GM13977 (cell line): ENCODE results near the gene BLM.
A peak's percentile ranks its signal among the peaks of the same experiment; 100 is the strongest.
"Not testable (repeated sequence)": the region's sequence is repeated elsewhere in the genome, so short reads cannot be mapped to it uniquely, and the experiment has no call there.

Experiments
- DNase-seq: peaks from one replicate; pipeline ENCODE4 v3.0.0; 2012; ENCODE audit warnings: low spot score
- CTCF ChIP-seq: IDR thresholded peaks from 2 replicates; pipeline ENCODE4 v1.5.1; 2012; ENCODE audit warnings: mild to moderate bottlenecking, control low read depth; ENCODE audit not compliant: insufficient read depth; ENCODE audit errors: extremely low read depth, missing control alignments
- in situ Hi-C: fragments of 300-500 bp; cut with MboI; formaldehyde crosslinking; loops from one replicate; pipeline ENCODE4 v1.12.0; 2022; ENCODE audit warnings: low sequenced_read_pairs, low pct_unique_long_range_greater_than_20kb, mixed read lengths, inconsistent platforms; ENCODE audit not compliant: unreplicated experiment

Gene BLM

DNA sequence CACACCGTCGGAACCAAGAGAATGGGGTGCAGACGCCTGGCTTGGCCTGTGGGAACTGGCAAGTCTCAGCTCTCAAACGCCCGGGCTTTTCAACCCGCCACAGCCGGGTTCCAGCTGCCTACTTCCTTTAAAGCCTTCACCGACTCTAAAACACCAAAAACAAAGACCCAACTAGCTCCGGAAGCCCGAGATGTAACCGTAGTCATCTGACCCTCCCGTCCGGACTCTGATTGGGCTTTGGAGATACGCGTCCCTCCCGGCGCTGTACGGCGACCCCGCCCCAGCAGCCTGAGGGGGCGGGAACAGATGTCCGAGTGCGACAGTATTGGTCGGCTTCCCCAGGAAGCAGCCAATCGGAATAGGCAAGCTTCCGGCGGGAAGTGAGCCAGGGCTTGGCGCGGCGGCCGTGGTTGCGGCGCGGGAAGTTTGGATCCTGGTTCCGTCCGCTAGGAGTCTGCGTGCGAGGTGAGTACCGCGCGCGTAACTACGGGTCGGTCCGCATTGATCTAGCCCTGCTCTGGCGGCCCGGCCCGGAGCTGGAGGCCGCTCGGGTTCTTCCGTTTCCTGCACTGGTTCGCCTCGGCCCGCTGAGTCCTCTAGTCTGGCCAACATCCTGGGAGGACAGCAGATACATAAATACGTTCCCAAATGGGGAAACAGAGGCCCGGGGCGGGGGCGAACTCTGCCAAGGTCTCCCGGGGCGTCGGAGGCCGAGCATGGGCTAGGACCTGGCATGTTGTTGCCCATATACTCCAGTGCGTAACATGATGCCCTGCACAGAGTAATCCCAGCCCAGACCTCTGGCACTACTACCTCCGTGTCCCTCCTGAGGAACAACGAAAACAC is at the start of gene BLM:
TSS of gene BLM (plus strand) at position 371 of the 846 bp plus-strand sequence. CDS start 30,047 bp downstream, outside the sequence.
- TF ChIP-seq CTCF = no peak
- in situ Hi-C loops = no loop called here
- peak; percentile 96 for DNase-seq

- DNase-seq, in situ Hi-C loops: not testable (repeated sequence)
These were observed 49.3 kb upstream of the BLM start for GRCh38 chr15:90667755-90668345.

GRCh38 chr15:90670631-90671030 is 46.5 kb upstream of the BLM start:
- DNase-seq, in situ Hi-C loops: not testable (repeated sequence)

GRCh38 chr15:90671216-90671615 is 45.9 kb upstream of the BLM start:
- DNase-seq = no peak
- in situ Hi-C loops = no loop called here
- no peak for TF ChIP-seq CTCF

DNA sequence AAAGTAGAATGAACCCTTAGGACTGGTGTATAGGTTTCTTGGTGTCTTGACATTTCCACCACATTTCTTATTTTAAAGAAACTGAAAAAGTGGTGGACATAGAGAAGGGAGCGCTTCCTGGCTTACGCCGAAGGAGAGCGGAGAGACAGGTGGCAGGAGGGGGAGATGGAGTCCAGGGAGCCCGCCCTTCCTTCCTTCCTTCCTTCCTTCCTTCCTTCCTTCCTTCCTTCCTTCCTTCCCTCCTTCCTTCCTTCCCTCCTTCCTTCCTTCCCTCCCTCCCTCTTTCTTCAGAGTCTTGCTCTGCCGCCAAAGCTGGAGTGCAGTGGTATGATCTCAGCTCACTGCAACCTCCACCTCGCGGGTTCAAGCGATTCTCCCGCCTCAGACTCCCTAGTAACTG is 43.8 kb upstream of the BLM start:
- in situ Hi-C loops = not testable (repeated sequence)

DNA sequence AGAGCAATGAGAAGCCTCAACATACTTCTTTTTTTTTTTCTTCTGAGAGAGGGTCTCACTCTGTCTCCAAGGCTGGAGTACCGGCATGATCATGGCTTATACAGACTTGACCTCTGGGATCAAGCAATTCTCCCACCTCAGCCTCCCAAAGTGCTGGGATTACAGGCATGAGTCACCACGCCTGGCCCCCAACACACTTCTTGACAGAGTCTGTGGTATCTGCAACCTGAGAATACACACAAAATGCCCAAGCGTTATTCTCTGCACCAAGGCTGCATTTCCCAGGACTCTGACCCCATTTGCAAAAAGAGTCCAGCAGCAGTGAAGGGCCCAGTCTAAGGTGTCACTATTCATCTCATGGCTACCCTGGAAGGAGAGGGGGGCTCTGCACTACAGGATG is 42.7 kb upstream of the BLM start:
- DNase-seq = no peak
- TF ChIP-seq CTCF = no peak
- in situ Hi-C loops = no loop called here

More for the DNA sequence above, 43.8 kb upstream of the BLM start:
- not testable (repeated sequence) for DNase-seq

- DNase-seq = no peak
- TF ChIP-seq CTCF = no peak
- in situ Hi-C loops = no loop called here
These were observed 41.7 kb upstream of the BLM start for GRCh38 chr15:90675464-90675863.
